DMS 273 (cell line): Measurements from ENCODE around the gene RGPD8.
"Not testable (repeated sequence)": the region's sequence is repeated elsewhere in the genome, so short reads cannot be mapped to it uniquely, and the experiment has no call there.

Experiments used
- DNase-seq: peaks from one replicate; lab custom pipeline; 2025; ENCODE audit not compliant: unreplicated experiment; lab: John Stamatoyannopoulos, UW

The RGPD8 gene

GRCh38 chr2:112433480-112433879 is at the start of gene RGPD8:
Gene RGPD8, minus strand, starts transcription at chr2:112433645. Its CDS starts 192 bp downstream, at chr2:112433453.
- DNase-seq: not testable (repeated sequence)

DNA sequence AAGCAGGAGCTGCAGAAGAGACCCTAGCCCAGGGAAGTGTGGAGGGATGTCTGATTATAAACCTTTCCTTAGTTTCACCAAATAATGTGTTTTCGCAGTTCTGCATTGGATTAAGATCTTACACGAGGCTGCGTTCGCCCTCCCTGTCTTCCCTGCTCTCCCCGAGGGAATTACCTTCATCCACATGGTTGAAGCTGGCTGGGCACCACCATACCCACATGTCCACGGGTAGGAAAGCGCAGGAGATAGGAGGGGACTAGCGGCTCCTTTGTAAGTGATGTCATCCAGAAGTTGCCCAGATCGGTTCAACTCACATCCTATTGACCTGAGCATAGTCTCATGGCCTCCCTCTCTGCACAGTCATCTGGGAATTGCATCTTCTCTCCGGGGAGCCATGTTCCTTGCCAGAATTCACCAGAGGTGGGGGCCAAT is 49.6 kb upstream of the RGPD8 start:
- DNase-seq: peak; percentile 79

DNA sequence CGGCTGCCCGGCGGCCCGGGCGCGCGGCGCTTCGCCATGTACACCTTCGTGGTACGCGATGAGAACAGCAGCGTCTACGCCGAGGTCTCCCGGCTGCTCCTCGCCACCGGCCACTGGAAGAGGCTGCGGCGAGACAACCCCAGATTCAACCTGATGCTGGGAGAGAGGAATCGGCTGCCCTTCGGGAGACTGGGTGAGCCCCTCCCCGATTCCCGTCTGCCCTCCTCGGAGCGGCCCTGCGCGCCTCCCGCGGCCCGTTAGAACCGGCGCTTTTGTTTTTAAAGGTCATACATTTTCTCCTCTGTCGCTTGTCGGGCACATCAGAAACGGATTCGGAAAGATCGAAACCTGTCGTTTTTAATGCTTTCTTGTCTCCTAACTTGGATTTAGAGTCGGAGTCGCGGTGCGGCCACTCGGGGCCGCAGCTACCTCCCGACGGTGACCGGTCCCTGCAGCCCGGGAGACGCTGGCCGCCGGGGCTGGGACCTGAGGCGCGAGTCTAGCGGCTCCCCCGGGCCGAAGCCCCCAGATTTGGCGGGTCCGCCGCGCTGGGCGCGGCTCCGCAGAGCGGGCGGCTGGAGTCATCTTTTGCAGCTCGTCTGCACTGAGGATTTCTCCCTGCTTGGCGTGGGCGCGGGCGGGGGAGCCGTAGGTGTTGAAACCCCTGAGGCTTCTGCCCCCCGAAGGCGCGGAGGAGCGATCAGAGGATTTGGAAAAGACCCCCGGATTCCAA is 49.0 kb upstream of the RGPD8 start:
- DNase-seq: peak; percentile 64

DNA sequence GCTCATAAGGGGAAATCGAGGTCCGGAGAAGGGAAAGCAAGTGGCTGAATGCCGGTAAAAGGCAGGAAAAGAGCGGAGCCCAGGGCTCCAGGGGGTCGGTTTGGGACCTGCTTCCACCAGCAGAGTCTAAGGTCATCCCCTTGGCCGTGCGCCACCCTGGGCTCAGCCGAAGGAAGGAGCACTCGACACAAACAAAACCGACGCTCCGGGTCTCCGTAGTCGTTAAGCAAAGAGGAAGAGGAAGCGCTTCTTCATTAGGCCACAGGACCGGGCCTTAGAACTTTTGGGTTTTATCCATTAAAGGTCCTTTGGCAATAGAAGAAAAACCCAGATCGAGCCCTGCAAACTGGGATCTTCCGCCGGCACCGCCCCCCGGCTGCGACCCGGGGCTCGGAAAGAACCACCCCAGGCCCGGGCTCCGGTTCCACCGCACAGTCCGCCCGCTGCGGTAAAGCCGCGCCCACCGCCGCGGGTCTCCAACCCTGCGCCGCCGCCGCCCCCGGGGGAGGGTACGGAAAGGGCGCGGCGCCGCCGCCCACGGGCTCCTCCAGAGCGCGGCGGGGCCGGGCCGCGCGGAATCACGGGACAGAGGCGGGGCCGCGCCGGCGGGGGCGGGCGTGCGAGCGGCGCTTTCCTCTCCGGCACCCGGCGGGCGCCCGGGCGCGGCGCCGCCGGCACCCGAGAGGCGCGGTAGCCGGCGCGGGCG is 48.2 kb upstream of the RGPD8 start, which contains the start of gene TTL:
Gene TTL (plus strand): TSS at position 629 of the 706 bp plus-strand sequence. CDS start 189 bp downstream, outside the sequence.
- peak; percentile 92 for DNase-seq

- DNase-seq: peak; percentile 94
Observed at GRCh38 chr2:112481050-112481527, 47.6 kb upstream of the RGPD8 start.

GRCh38 chr2:112480530-112481049 is 47.1 kb upstream of the RGPD8 start:
- no peak for DNase-seq

- DNase-seq: no peak
Observed at GRCh38 chr2:112476434-112476833, 43.0 kb upstream of the RGPD8 start.

DNA sequence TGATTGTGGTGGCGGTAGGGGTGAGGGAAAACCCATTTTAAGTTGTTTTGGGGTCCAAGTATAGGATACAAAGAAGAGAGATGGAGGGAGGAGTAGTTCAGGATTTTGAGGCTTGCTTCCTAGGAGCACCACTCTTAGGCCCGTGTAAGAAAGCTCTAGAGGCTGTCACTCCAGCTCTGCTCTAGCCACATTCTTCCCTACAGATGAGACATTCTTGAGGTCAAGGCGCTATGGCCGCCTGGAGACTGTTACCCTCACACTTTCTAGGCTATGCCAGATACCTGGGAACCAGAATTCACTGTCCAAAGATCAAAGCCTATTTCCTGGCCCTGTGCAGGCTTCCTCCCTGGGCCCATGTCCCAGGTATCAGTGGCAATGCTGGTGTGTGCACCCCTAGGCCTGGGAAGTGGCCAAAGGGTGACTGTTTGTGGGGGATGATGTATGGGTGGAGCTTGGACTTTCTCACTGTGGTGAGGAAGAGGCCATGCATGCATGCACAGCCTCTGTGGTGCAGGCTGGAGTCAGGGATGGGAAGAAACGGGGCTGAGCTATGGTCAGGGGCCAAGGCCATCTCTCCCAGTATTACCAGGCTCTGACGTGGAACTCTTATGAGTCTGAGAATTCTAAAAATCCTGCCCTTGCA is 41.5 kb upstream of the RGPD8 start:
- DNase-seq: no peak

DNA sequence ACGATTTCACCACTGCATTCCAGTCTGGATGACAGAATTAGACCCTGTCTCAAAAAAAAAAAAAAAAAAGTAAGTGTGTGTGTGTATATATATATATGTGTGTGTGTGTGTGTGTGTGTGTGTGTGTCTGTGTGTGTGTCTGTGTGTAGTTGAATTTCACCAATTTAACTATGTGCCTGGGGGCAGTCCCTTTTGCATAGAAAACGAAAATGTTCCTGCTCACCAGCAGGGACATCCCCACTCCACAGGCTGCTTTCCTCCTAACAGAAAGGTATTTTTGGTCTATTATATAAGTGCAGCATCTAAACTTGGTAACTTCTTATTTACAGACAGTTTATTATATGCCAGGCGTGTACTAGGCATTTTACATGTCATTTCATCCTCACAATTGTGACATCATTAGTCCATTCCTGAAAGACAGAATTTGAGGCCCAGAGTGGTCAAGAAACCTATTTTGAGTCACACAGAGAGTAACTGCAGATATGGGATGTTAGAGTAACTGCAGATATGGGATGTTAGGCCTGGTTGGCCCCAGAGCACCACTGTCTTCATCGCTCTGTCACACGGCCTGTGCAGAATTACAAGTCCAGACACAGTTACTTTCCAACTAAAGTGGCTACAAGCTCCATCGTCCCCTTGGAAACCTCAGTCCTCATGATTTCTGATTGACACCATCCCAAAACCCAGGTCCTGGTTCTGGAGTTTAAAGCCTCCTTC is 39.3 kb upstream of the RGPD8 start:
- no peak for DNase-seq

DNA sequence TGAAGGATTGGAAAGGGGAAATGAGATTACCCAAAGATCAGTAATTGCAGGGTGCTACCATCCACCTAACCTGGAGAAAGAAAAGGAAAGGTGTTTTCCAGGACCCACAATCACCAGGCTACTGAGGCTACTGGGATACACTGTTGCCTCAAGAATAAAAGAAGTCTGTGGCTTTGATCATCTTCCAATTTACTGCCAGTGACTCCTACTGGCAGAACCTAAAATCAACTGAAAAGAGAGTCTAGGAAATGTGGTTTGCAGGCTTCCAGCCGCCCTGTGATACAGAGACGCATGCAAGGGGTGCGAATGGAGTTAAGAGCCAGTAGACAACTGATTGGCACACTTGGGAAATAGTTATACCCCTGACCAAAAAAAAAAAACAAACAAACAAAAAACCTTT is 31.9 kb upstream of the RGPD8 start:
- DNase-seq: peak; percentile 37

GRCh38 chr2:112463256-112463655 is 29.8 kb upstream of the RGPD8 start:
- DNase-seq: no peak

GRCh38 chr2:112462178-112462577 is 28.7 kb upstream of the RGPD8 start:
- no peak for DNase-seq

GRCh38 chr2:112459372-112459771 is 25.9 kb upstream of the RGPD8 start:
- DNase-seq: no peak

GRCh38 chr2:112454586-112454985 is 21.1 kb upstream of the RGPD8 start:
- no peak for DNase-seq

GRCh38 chr2:112451317-112451716 is 17.9 kb upstream of the RGPD8 start:
- DNase-seq: no peak

DNA sequence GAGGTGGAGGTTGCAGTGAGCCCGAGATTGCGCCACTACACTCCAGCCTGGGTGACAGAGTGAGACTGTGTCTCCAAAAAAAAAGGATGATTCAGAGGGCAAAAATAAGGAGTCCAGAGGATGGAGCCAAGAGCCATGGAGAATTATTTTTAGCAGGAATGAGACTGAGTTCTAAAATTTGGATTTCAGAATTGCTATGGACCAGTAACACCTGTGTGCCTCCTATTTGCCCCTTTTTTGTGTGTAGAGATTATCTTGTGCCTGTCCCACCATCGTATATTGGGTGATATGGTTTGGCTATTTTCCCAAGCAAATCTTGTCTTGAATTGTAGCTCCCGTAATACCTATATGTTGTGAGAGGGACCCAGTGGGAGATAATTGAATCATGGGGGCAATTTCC is 16.4 kb upstream of the RGPD8 start:
- DNase-seq: no peak

- DNase-seq: not testable (repeated sequence)
Observed at GRCh38 chr2:112444256-112444655, 10.8 kb upstream of the RGPD8 start.

DNA sequence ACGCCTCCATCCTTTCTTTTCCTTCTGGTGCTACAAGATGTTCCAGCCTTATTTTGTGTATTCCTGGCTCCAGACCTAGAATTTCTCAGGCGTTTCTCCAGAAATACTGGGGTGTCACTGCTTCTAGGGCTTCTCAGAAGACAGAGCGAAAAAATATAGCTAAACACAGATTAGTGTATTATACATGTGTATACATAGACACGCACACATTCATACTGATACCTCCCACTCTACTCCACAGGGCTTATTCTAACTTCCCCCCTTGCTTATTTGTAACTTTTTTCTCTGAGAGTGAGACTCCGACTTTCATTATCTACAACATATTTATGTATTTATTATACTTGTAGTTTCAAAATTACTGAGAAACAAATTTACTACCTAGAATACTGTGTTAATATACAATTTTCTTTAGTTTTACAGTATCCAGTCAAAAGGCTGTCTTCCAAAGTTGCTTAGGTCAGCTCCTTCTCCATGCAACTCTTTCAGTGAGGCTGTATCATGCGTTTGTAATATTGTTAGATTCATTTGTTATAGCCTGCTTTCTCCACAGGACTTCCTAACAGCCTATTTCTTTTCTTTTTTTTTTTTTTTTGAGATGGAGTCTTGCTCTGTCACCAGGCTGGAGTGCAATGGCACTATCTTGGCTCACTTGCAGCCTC is 5.3 kb upstream of the RGPD8 start:
- not testable (repeated sequence) for DNase-seq

DNA sequence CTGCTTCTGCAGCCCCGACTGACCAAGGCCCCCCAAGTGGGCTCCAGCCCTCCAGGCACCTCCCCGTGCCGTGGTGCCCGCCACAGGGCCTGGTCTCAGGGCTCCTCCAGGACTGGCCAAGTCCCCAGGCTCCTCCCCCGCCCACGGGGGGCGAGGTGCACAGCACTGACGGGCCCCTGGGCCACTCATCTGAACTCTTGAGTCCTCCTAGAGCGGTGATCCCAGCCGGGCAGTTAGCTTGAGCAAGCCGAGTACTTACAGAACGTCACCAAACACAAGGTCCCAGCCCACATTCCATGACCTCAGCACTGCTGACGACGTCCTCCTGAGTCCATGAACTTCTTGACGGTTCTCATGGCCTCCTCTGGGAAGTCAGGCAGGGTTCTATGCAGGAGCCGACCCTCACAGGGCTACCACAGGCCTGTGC is 4.0 kb upstream of the RGPD8 start:
- DNase-seq: not testable (repeated sequence)

DNA sequence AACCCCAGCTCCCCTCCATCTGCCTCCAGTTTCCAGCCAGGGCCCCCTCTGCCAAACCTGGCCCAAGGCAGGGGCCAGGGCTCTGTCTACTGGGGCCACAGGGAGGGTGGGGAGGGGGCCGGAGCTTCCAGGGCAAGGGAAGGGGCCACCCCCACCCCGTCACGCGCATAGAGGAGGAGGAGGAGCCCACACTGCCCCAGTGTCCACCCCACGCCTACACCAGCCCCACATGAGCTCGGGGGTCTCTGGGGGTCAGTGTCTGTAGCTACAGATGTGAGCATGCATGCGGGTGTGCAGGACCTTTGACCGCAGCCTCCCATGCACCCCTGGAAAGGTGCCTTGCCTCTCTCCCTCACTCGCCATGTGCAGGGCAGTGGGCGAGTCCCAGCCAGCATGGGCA is 3.5 kb upstream of the RGPD8 start:
- DNase-seq: not testable (repeated sequence)
